ENCODE measurements around the gene TSPYL1.

Gene TSPYL1

DNA sequence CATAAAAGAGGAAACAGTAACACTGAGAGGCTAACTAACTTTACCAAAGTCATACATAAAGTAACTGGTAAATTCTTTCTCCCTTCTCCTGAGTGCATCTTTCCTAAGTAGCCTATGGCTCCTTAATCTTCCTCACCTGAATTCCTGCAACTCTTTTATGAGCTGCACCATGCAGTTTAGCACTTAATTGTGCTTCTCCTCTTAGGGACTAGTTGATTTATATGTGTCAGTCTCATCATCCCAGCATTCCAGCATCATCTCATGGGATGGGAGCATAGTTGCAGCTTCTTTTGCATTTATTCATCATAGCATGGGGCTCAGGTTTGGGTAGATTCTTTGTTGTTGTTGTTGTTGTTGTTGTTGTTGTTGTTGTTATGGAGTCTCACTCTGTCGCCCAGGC lies 3.5 kb upstream of the TSPYL1 start:
- Mint-ChIP-seq H3K27me3 (ENCODE audit: low read depth) (peaks cover 19% of the 10 kb centered on the region), H3K36me3 (ENCODE audit: low read depth) (peaks cover 11% of the 10 kb centered on the region), H3K9me3 (no peaks in the 10 kb centered on the region), H3K4me3 (no peak overlapping the region), H3K4me1 (ENCODE audit: low read depth) (peaks cover 21% of the 10 kb centered on the region), H3K27ac (no peak overlapping the region)

DNA sequence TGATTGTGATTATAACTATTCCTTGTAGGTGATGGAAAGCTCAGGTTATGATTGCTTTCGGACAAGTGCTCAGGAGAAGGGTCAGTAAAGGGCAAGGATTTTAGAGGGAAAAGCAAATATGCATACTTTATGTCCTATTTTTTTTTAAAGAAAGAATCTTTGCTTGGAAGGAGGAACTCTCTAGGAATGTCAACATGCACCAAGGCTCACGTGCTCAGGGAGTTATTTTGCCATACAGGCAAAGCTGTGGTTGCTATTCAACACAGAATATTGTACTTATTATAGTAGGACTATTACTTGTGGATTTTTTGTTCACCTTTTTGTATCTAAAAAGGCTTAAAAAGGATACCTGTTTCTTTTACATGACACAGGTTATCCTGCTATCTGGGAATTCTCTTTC lies 3.0 kb upstream of the TSPYL1 start:
- peaks cover 25% of the 10 kb centered on the region for H3K4me1 Mint-ChIP-seq (ENCODE audit: low read depth)
- no peak overlapping the region for H3K4me3 Mint-ChIP-seq
- no peaks in the 10 kb centered on the region for H3K9me3 Mint-ChIP-seq
- no peak overlapping the region for H3K27ac Mint-ChIP-seq
- H3K27me3 Mint-ChIP-seq (ENCODE audit: low read depth): peaks cover 19% of the 10 kb centered on the region
- peaks cover 16% of the 10 kb centered on the region for H3K36me3 Mint-ChIP-seq (ENCODE audit: low read depth)

DNA sequence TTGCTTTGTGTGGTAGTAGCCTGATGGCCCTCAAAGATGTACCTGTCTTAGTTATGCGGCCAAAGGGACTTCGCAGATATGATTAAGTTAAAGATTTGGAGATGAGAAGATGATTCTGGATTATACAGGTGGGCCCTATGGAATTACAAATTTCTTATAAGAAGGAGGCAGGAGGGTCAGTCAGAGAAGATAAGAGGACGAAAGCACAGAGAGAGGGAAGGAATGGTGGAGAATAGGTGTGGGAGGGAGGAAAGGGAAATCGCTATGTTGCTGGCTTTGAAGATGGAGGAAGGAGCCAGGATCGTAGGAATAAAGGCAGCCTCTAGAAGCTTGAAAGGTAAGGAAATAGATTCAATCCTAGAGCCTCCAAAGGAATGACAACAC lies 1.2 kb upstream of the TSPYL1 start:
- Mint-ChIP-seq H3K4me3 (peak overlapping the region; percentile 26), H3K27ac (no peak overlapping the region), H3K27me3 (ENCODE audit: low read depth) (peaks cover 12% of the 10 kb centered on the region), H3K36me3 (ENCODE audit: low read depth) (peaks cover 26% of the 10 kb centered on the region), H3K9me3 (no peaks in the 10 kb centered on the region), H3K4me1 (ENCODE audit: low read depth) (peaks cover 37% of the 10 kb centered on the region)

DNA sequence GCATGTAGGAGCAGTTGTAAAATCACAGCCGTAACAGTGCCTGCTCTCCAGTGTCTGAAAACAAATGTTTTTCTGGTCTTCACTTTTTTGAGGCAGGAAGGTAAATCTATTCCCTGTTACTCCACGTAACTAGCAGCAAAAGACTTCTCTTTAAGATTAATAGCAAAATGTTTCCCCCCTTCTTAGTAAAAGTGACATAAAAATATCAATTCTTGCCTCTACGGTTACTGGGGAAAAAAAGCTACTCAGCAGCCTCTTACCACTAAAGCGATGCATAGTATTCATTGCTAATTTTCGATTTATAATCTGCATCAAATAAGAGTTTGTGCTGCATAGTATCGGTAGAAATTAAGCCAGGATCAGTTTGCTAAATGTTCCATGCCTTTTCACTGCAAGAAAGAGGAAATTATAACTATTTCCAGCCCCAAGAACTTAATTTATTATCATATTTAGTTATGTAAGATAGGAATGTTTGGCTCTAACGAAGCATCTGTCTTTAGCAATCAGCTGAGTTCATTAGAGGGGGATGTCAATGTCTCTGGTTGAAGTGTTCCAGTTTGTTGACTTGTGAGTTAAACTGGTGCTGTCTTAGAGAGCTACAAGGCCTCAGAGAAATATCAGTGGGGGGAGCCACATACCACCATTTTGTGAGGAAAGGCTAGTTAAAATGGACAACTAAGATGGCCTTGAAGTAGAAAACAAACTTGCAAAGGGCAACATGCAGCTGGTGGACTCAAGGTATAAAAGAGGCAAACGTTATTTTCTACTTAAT lies 617 bp upstream of the TSPYL1 start:
- peak overlapping the region; percentile 97 for H3K27ac Mint-ChIP-seq

DNA sequence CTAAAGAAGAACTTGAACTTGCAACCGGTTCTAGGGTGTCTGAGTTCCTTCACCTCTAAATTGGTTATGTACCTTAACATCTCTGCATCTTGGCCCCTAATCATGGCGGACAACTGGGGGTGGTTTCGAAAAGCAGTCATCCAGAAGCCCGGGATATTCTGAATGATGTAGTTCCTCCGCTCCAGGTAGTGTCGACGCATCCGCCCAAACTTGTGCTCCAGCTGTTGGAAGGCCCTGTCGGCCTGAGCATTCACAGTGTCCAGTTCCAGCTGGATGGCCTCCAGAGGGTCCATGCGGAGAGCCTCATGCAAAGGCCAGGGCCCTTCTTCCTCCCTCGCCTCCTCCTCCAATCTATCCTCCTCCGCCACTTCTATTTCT lies 887 bp downstream of the TSPYL1 start:
- no peaks in the 10 kb centered on the region for H3K9me3 Mint-ChIP-seq
- peak overlapping the region; percentile 97 for H3K27ac Mint-ChIP-seq
- peaks cover 3% of the 10 kb centered on the region for H3K27me3 Mint-ChIP-seq (ENCODE audit: low read depth)
- peak overlapping the region; percentile 97 for H3K4me3 Mint-ChIP-seq
- peaks cover 35% of the 10 kb centered on the region for H3K36me3 Mint-ChIP-seq (ENCODE audit: low read depth)
- peaks cover 42% of the 10 kb centered on the region for H3K4me1 Mint-ChIP-seq (ENCODE audit: low read depth)

More for the DNA sequence above, 617 bp upstream of the TSPYL1 start:
- Mint-ChIP-seq H3K4me3 (peak overlapping the region; percentile 97), H3K4me1 (ENCODE audit: low read depth) (peaks cover 39% of the 10 kb centered on the region), H3K36me3 (ENCODE audit: low read depth) (peaks cover 28% of the 10 kb centered on the region), H3K9me3 (no peaks in the 10 kb centered on the region), H3K27me3 (ENCODE audit: low read depth) (peaks cover 7% of the 10 kb centered on the region)

DNA sequence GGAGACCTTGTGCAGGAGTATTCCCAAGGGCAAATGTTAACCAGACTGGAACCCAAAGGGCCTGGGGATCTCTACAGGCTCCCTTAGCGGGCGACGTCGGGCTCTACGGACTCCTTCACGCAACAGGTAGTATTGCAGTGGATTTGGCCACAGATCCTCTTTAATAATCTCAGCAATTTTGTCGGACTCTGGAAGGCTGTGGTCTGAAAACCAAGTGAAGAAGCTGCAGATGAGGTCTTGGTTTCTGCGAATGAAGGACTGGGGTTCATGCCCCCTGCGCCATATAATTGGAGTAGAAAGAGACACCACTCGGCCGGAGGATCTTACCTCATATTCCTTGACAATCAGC lies 1.3 kb downstream of the TSPYL1 start:
- Mint-ChIP-seq H3K4me1 (ENCODE audit: low read depth) (peaks cover 42% of the 10 kb centered on the region), H3K27ac (peak overlapping the region; percentile 97), H3K27me3 (ENCODE audit: low read depth) (peaks cover 3% of the 10 kb centered on the region), H3K36me3 (ENCODE audit: low read depth) (peaks cover 35% of the 10 kb centered on the region), H3K4me3 (peak overlapping the region; percentile 97), H3K9me3 (no peaks in the 10 kb centered on the region)

DNA sequence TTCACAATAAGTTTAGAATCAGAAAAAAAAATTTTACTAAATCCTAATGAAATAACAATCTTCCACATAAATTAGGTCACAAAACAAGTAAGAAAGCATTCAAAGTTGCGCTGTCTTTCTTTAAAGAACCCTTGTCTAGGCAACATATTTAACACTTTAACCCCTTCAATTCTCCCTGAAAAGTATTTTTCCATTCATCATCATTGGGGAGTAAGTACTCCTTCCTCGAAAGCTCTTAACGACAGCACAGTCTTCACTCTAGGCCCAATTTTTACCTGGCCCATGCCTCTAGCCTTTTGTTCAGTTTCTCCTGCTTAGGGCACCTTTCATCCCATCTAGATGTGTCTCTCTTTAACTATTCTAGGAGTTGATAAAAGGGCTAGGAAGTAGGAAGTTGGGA lies 2.6 kb downstream of the TSPYL1 start:
- peak overlapping the region; percentile 36 for H3K27ac Mint-ChIP-seq
- H3K4me1 Mint-ChIP-seq (ENCODE audit: low read depth): peaks cover 42% of the 10 kb centered on the region
- peaks cover 35% of the 10 kb centered on the region for H3K36me3 Mint-ChIP-seq (ENCODE audit: low read depth)
- peak overlapping the region; percentile 97 for H3K4me3 Mint-ChIP-seq
- no peaks in the 10 kb centered on the region for H3K27me3 Mint-ChIP-seq (ENCODE audit: low read depth)
- H3K9me3 Mint-ChIP-seq: no peaks in the 10 kb centered on the region

DNA sequence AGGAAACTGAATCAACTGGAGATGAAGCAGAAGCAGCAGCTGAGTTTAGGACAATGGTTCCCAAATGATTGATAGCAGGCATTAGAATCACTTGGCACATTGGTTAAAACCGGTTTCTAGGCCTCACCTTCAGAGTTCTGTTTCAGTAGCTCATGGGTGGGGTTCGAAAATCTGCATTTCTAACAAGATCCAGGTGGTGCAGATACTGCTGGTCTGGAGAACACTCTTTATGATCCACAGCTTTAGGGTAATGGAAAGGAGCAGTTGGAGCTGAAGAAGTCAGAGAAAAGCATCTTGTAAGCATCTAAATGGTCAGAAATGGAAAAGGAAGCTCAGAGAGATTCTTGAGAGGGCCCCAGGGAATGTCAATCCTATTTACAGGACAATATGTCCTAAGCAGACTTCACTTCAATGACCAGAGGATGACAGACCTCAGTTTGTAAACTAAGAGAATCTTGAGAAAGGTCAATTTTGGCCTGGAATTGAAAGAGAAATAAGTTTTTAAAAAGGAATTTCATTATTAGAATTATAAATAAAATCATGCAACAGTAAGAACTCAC lies 8.5 kb downstream of the TSPYL1 start:
- no peak overlapping the region for H3K27ac Mint-ChIP-seq

DNA sequence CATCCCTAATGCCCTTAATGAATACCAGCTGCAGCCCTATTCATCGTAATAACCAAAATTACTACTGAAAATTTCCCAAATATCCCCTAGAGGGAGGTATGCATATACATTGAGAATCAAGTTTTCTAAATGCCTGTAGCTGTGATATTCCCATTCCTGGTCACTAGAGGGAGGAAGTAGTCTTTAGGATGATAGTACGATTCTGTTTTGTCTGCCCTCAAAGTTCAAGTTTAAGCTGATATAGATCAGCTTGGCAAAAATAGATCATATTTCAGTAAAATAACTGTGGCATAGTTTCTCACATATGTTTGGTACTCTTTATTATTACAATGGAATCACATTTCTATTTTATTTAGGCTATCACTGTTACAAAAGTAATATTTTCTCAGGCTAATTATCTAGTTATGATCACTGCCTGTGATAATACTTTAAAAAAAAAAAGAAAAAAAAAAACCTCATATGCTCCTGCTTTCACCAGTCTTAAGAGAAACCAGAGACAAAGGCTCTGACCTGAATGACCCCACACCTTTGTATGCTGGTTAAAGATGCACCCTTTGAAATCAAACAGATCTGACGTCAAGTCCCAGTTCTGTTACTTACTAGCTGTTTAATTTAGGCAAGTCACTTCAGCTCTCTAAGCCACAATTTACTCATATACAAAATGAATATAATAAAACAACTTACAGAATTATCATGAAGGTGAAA lies 11.0 kb downstream of the TSPYL1 start:
- Mint-ChIP-seq H3K27me3 (ENCODE audit: low read depth) (no peaks in the 10 kb centered on the region), H3K4me3 (no peak overlapping the region), H3K27ac (no peak overlapping the region), H3K36me3 (ENCODE audit: low read depth) (peaks cover 9% of the 10 kb centered on the region), H3K9me3 (peaks cover 7% of the 10 kb centered on the region), H3K4me1 (ENCODE audit: low read depth) (peaks cover 3% of the 10 kb centered on the region)

More for the DNA sequence above, 8.5 kb downstream of the TSPYL1 start:
- H3K4me1 Mint-ChIP-seq (ENCODE audit: low read depth): peaks cover 12% of the 10 kb centered on the region
- no peak overlapping the region for H3K4me3 Mint-ChIP-seq
- no peaks in the 10 kb centered on the region for H3K27me3 Mint-ChIP-seq (ENCODE audit: low read depth)
- H3K9me3 Mint-ChIP-seq: no peaks in the 10 kb centered on the region
- peaks cover 17% of the 10 kb centered on the region for H3K36me3 Mint-ChIP-seq (ENCODE audit: low read depth)

DNA sequence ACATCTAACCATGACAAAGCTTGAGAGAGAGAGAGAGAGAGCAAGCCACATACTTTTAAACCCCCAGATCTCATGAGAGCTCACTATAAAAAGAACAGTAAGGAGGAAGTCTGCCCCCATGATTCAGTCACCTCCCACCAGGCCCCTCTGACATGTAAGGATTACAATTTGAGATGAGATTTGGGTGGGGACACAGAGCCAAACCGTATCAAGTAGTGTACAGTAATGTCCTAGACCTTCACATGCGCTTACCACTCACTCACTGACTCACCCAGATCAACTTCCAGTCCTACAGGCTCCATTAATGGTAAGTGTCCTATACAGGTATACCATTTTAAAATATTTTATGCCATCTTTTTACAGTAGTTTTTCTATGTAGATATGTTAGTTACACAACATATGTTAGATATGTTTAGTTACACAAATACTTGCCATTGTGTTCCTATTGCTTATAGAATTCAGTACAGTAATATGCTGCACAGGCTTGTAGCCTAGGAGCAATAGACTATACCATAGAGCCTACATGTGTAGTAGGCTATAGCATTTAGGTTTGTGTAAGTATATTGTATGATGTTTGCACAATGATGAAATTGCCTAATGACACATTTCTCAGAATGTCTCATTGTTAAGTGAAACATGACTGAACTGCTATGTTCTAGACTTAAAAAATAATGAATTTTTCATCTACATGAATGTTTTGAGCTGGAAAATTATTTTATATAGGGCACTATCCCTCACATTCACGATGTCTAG lies 11.7 kb downstream of the TSPYL1 start:
- H3K4me1 Mint-ChIP-seq (ENCODE audit: low read depth): peaks cover 3% of the 10 kb centered on the region
- H3K9me3 Mint-ChIP-seq: peaks cover 14% of the 10 kb centered on the region
- H3K4me3 Mint-ChIP-seq: no peak overlapping the region
- H3K27me3 Mint-ChIP-seq (ENCODE audit: low read depth): peaks cover 4% of the 10 kb centered on the region
- H3K27ac Mint-ChIP-seq: no peak overlapping the region
- H3K36me3 Mint-ChIP-seq (ENCODE audit: low read depth): peaks cover 12% of the 10 kb centered on the region

DNA sequence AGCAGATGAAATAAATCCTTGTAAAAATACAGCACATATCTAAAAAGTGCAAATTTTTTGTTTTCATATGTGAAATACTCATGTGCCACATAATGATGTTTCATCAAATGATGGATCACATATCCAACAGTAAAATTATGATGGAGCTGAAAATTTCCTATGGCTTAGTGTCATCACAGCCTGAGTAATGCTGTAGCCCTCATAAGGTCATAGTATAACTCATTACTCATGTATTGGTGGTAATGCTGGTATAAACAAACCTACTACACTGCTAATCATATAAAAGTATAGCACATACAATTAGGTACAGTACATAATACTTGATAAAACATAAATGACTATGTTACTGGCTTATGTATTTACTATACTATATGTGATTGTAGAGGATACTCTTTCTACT lies 12.9 kb downstream of the TSPYL1 start:
- H3K27me3 Mint-ChIP-seq (ENCODE audit: low read depth): peaks cover 4% of the 10 kb centered on the region
- H3K9me3 Mint-ChIP-seq: peaks cover 17% of the 10 kb centered on the region
- H3K27ac Mint-ChIP-seq: no peak overlapping the region
- H3K4me3 Mint-ChIP-seq: no peak overlapping the region
- peaks cover 3% of the 10 kb centered on the region for H3K4me1 Mint-ChIP-seq (ENCODE audit: low read depth)
- peaks cover 12% of the 10 kb centered on the region for H3K36me3 Mint-ChIP-seq (ENCODE audit: low read depth)

DNA sequence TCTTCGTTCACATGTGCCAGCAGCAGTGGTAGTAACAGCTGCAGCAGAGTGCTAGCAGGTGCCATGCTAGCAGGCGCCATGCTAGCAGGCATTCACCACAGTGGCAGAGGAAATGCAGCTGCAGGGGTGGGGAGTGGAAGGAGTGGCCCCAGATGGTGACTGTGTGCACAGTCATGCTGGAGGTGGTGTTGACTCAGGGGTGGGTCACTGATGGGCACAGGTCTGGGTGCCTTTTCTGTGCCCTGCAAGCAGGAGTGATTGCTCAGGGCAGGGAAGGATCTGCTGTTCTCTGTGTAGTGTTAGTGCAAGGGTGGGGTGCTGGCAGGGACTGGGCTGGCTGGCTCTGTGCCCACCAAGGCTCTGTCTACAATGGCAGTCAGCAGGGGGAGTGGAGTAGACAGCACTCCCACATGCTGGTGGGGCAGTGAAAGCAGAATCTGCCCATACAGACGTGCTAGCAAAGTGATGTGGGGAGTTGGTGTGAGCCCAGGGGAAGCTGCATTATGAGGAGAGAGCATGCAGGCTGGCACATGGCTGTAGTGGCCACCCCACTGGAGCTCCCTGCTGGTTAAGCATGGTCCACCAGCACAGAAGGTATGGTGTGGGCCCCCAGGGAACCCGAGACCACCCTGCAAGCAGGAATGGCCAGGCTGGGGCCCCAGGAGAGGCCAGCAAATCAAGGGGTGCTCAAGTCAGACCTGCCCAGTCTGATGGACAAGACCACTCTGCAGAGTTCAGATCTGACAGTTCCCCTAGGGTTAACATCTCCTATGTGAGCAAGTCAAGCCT lies 14.5 kb downstream of the TSPYL1 start:
- peaks cover 4% of the 10 kb centered on the region for H3K27me3 Mint-ChIP-seq (ENCODE audit: low read depth)
- peaks cover 17% of the 10 kb centered on the region for H3K9me3 Mint-ChIP-seq
- H3K4me3 Mint-ChIP-seq: no peak overlapping the region
- H3K4me1 Mint-ChIP-seq (ENCODE audit: low read depth): peaks cover 3% of the 10 kb centered on the region
- H3K27ac Mint-ChIP-seq: no peak overlapping the region
- peaks cover 8% of the 10 kb centered on the region for H3K36me3 Mint-ChIP-seq (ENCODE audit: low read depth)

DNA sequence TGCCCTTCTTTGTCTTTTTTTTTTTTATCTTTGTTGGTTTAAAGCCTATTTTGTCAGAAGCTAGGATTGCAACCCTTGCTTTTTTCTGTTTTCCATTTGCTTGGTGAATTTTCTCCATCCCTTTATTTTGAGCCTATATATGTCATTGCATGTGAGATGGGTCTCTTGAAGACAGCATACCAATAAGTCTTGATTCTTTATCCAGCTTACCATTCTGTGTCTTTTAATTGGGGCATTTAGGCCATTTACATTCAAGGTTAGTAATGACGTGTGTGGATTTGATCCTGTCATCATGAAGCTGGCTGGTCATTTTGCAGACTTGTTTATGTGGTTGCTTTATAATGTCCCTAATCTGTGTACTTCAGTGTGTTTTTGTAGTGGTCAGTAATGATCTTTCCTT lies 16.4 kb downstream of the TSPYL1 start:
- Mint-ChIP-seq H3K4me1 (ENCODE audit: low read depth) (no peaks in the 10 kb centered on the region), H3K36me3 (ENCODE audit: low read depth) (peaks cover 8% of the 10 kb centered on the region), H3K4me3 (no peak overlapping the region), H3K9me3 (peaks cover 17% of the 10 kb centered on the region), H3K27ac (no peak overlapping the region), H3K27me3 (ENCODE audit: low read depth) (peaks cover 4% of the 10 kb centered on the region)

DNA sequence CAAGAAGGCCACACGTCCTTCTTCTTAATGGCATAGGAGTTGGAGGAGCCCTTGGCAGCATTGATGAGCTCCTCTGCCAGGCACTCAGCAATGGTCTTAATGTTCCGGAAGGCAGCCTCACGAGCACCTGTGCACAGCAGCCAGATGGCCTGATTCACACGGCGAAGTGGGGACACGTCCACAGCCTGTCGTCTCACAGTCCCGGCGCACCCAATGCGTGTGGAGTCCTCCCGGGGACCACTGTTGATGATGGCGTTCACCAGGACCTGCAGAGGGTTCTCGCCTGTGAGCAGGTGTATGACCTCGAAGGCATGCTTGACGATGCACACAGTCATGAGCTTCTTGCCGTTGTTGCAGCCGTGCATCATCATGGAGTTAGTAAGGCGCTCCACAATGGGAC lies 21.2 kb downstream of the TSPYL1 start:
- H3K36me3 Mint-ChIP-seq (ENCODE audit: low read depth): peaks cover 4% of the 10 kb centered on the region
- H3K4me3 Mint-ChIP-seq: no peak overlapping the region
- H3K27ac Mint-ChIP-seq: no peak overlapping the region
- peaks cover 4% of the 10 kb centered on the region for H3K27me3 Mint-ChIP-seq (ENCODE audit: low read depth)
- H3K4me1 Mint-ChIP-seq (ENCODE audit: low read depth): no peaks in the 10 kb centered on the region
- H3K9me3 Mint-ChIP-seq: peaks cover 8% of the 10 kb centered on the region
